WTC11 (cell line): ENCODE data around the gene TES.

Source experiments
- ELF4 ChIP-seq: sonication (generic); formaldehyde crosslinking; IDR thresholded peaks from 2 replicates; pipeline ENCODE4 v1.8.1; 2022; ENCODE audit warnings: low read depth, mild to moderate bottlenecking, moderate library complexity, missing genetic modification reagents
- USF1 ChIP-seq: sonication (generic); formaldehyde crosslinking; IDR thresholded peaks from 2 replicates; pipeline ENCODE4 v1.8.0; 2022; ENCODE audit warnings: mild to moderate bottlenecking, missing genetic modification reagents
- ZNF219 ChIP-seq: sonication (generic); formaldehyde crosslinking; IDR thresholded peaks from 2 replicates; pipeline ENCODE4 v1.8.0; 2023; ENCODE audit warnings: missing genetic modification reagents, mild to moderate bottlenecking, borderline replicate concordance
- ZNF423 ChIP-seq: fragments of 250-450 bp; sonication (Bioruptor Pico); IDR thresholded peaks from 2 replicates; pipeline ENCODE4 v2.1.2; 2022; ENCODE audit warnings: mild to moderate bottlenecking, moderate library complexity
- TF ChIP-seq, protein P1 (sequence below): fragments of 200-600 bp; IDR thresholded peaks from 2 replicates; pipeline ENCODE4 v1.8.0; 2022; ENCODE audit warnings: antibody characterized with exemption
- TF ChIP-seq, protein P2 (sequence below): sonication (generic); formaldehyde crosslinking; IDR thresholded peaks from 2 replicates; pipeline ENCODE4 v1.8.1; 2023; ENCODE audit warnings: mild to moderate bottlenecking, missing genetic modification reagents, moderate library complexity

- TF ChIP-seq, protein P1, sequence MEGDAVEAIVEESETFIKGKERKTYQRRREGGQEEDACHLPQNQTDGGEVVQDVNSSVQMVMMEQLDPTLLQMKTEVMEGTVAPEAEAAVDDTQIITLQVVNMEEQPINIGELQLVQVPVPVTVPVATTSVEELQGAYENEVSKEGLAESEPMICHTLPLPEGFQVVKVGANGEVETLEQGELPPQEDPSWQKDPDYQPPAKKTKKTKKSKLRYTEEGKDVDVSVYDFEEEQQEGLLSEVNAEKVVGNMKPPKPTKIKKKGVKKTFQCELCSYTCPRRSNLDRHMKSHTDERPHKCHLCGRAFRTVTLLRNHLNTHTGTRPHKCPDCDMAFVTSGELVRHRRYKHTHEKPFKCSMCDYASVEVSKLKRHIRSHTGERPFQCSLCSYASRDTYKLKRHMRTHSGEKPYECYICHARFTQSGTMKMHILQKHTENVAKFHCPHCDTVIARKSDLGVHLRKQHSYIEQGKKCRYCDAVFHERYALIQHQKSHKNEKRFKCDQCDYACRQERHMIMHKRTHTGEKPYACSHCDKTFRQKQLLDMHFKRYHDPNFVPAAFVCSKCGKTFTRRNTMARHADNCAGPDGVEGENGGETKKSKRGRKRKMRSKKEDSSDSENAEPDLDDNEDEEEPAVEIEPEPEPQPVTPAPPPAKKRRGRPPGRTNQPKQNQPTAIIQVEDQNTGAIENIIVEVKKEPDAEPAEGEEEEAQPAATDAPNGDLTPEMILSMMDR: no peak
- no peak for TF ChIP-seq ELF4
- TF ChIP-seq ZNF219: no peak
- TF ChIP-seq ZNF423 (CRISPR knock-in tag): no peak
- TF ChIP-seq USF1 (CRISPR knock-in tag): no peak
- TF ChIP-seq, protein P2, sequence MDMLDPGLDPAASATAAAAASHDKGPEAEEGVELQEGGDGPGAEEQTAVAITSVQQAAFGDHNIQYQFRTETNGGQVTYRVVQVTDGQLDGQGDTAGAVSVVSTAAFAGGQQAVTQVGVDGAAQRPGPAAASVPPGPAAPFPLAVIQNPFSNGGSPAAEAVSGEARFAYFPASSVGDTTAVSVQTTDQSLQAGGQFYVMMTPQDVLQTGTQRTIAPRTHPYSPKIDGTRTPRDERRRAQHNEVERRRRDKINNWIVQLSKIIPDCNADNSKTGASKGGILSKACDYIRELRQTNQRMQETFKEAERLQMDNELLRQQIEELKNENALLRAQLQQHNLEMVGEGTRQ: no peak
Observed at GRCh38 chr7:116259871-116260440, 49.6 kb downstream of the TES start.
